Esophagus squamous epithelium (tissue), 5 donors: ENCODE data around the gene MAD1L1. TPM values are rescaled to one million over a fixed set of nuclear protein-coding genes. Genes with fewer than 3 reads are reported as not detected.
"Not testable (repeated sequence)": the region's sequence is repeated elsewhere in the genome, so short reads cannot be mapped to it uniquely, and the experiment has no call there.

Source experiments
- DNase-seq: peaks from one replicate; lab custom pipeline; 2025; lab: John Stamatoyannopoulos, UW
- H3K27ac ChIP-seq, 4 donors: fragments of 200-600 bp; sonication (generic); one replicate each; pipeline ENCODE4 v1.5.1; 2016 to 2019; ENCODE audit warnings: mild to moderate bottlenecking in 1 of 4
- H3K27me3 ChIP-seq, 4 donors: fragments of 200-600 bp; sonication (generic); 1 replicate in 3 of 4; 2 replicates in 1 of 4; pipeline versions ENCODE4 v1.5.1 to v1.6.0; 2017 to 2021; ENCODE audit warnings: antibody characterized with exemption in 1 of 4
- H3K36me3 ChIP-seq, 3 donors: fragments of 200-600 bp; sonication (generic); one replicate each; pipeline ENCODE4 v1.5.1; 2016 to 2019
- H3K4me1 ChIP-seq, 3 donors: fragments of 200-600 bp; sonication (generic); one replicate each; pipeline ENCODE4 v1.5.1; 2017 to 2019
- H3K4me3 ChIP-seq, 4 donors: fragments of 200-600 bp; sonication (generic); 1 replicate in 3 of 4; 2 replicates in 1 of 4; pipeline ENCODE4 v1.5.1; 2016 to 2019; ENCODE audit warnings: mild to moderate bottlenecking in 2 of 4, moderate library complexity in 1 of 4
- H3K9me3 ChIP-seq, 3 donors: fragments of 200-600 bp; sonication (generic); one replicate each; pipeline ENCODE4 v1.5.1; 2016 to 2019
- CTCF ChIP-seq, 6 experiments: fragments of 450-650 bp in 4 of 6; fragments of 200-600 bp in 2 of 6; sonication (generic) in 2 of 6; IDR thresholded peaks; one replicate each; pipeline ENCODE4 v1.5.1; 2016 to 2019; ENCODE audit warnings: antibody characterized with exemption in 6 of 6, mild to moderate bottlenecking in 4 of 6, moderate library complexity in 4 of 6
- POLR2A ChIP-seq, 4 donors: fragments of 450-650 bp; IDR thresholded peaks; one replicate each; pipeline ENCODE4 v1.6.1; 2017; ENCODE audit warnings: antibody characterized with exemption in 4 of 4, mild to moderate bottlenecking in 4 of 4, moderate library complexity in 3 of 4
- WGBS, 2 donors: methylation state at CpG; one replicate each; pipeline ENCODE4 v1.1.5; 2018; 5-methylcytosine and 5-hydroxymethylcytosine counted together
- intact Hi-C: fragments of 100-400 bp; cut with DNase I; formaldehyde crosslinking; loops from one replicate; pipeline ENCODE4 v1.15.0; 2022
- total RNA-seq, 4 donors: library from RNA; depleted of rRNA; stranded (reverse); fragments of >200 nt; gene quantifications; one replicate each; pipeline ENCODE4 v1.1.0, GENCODE V29; 2016
- donor health status: DM: yes; HTN: yes; CAD: no.

Gene MAD1L1
- total RNA-seq, 4 donors from 2014 or later = 16.6 to 40.4 (median 30.2) TPM

GRCh38 chr7:1823376-1824150, 409.2 kb downstream of the MAD1L1 start:
- 91 to 94% methylated on average over 9 to 21 of the region's 24 CpGs for WGBS, 2 donors
- no peak for DNase-seq
- intact Hi-C loops = no loop called here
- Histone ChIP-seq H3K9me3 (no peaks in the 10 kb centered on the region), H3K4me1 (no peaks in the 10 kb centered on the region), H3K27me3 (no peaks in the 10 kb centered on the region), H3K4me3 (no peak overlapping the region), H3K36me3 (no peaks in the 10 kb centered on the region), H3K27ac (no peak overlapping the region)
- TF ChIP-seq POLR2A (IDR thresholded peaks at IDR 0.05) = no peak
- TF ChIP-seq CTCF (IDR thresholded peaks at IDR 0.05) = no peak

- WGBS, 2 donors = 75 to 85% methylated on average over 11 to 15 of the region's 26 CpGs
- Histone ChIP-seq H3K27ac (no peak overlapping the region), H3K27me3 (no peaks in the 10 kb centered on the region), H3K4me3 (no peak overlapping the region), H3K36me3 (peaks cover 0 to 17% (median 0%) of the 10 kb centered on the region in 3 donors), H3K4me1 (no peaks in the 10 kb centered on the region), H3K9me3 (no peaks in the 10 kb centered on the region)
- intact Hi-C loops = no loop called here
- DNase-seq = no peak
- TF ChIP-seq CTCF (IDR thresholded peaks at IDR 0.05) (no peak), POLR2A (IDR thresholded peaks at IDR 0.05) (no peak)
These were observed 413.4 kb downstream of the MAD1L1 start for GRCh38 chr7:1819259-1819841.

- no peak for TF ChIP-seq CTCF (IDR thresholded peaks at IDR 0.05)
- TF ChIP-seq POLR2A (IDR thresholded peaks at IDR 0.05) = no peak
- Histone ChIP-seq H3K4me3 (no peak overlapping the region), H3K4me1 (no peaks in the 10 kb centered on the region), H3K27me3 (no peaks in the 10 kb centered on the region), H3K9me3 (no peaks in the 10 kb centered on the region), H3K36me3 (peaks cover 0 to 24% (median 0%) of the 10 kb centered on the region in 3 donors), H3K27ac (no peak overlapping the region)
- 62 to 88% methylated on average over 2 to 14 of the region's 28 CpGs for WGBS, 2 donors
- intact Hi-C loops = no loop called here
- no peak for DNase-seq
These were observed 414.0 kb downstream of the MAD1L1 start for GRCh38 chr7:1818575-1819258.

- no peak for TF ChIP-seq CTCF (IDR thresholded peaks at IDR 0.05)
- no peak for TF ChIP-seq POLR2A (IDR thresholded peaks at IDR 0.05)
- WGBS, 2 donors = 93 to 96% methylated on average over 23 to 37 of the region's 57 CpGs
- no peaks in the 10 kb centered on the region for H3K9me3 ChIP-seq
- H3K36me3 ChIP-seq = peaks cover 0 to 24% (median 0%) of the 10 kb centered on the region in 3 donors
- intact Hi-C loops = no loop called here
- H3K4me1 ChIP-seq = peaks cover 7 to 11% (median 8%) of the 10 kb centered on the region in 3 donors
- no peaks in the 10 kb centered on the region for H3K27me3 ChIP-seq
- no peak for DNase-seq
- no peak overlapping the region for H3K4me3 ChIP-seq
- no peak overlapping the region for H3K27ac ChIP-seq
These were observed 415.6 kb downstream of the MAD1L1 start for GRCh38 chr7:1817061-1817712.

GRCh38 chr7:1816451-1816850, 416.3 kb downstream of the MAD1L1 start:
- H3K4me1 ChIP-seq = peaks cover 8 to 19% (median 12%) of the 10 kb centered on the region in 3 donors
- H3K9me3 ChIP-seq, H3K27me3 ChIP-seq, H3K27ac ChIP-seq, intact Hi-C loops, DNase-seq, H3K4me3 ChIP-seq: not testable (repeated sequence)
- no CpG with 5 or more reads among the region's 7 CpGs for WGBS, 2 donors
- peaks cover 0 to 24% (median 0%) of the 10 kb centered on the region in 3 donors for H3K36me3 ChIP-seq

GRCh38 chr7:1815551-1816281, 417.0 kb downstream of the MAD1L1 start:
- DNase-seq, H3K9me3 ChIP-seq, intact Hi-C loops, H3K4me3 ChIP-seq, H3K27ac ChIP-seq, H3K27me3 ChIP-seq: not testable (repeated sequence)
- WGBS, 2 donors = 90% methylated on average over 11 to 20 of the region's 36 CpGs
- H3K4me1 ChIP-seq = peaks cover 8 to 26% (median 18%) of the 10 kb centered on the region in 3 donors
- H3K36me3 ChIP-seq = peaks cover 0 to 24% (median 0%) of the 10 kb centered on the region in 3 donors
